AG08395 (cell line): Measurements from ENCODE around the gene HLA-B.
A peak's percentile ranks its signal among the peaks of the same experiment; 100 is the strongest.
"Not testable (repeated sequence)": the region's sequence is repeated elsewhere in the genome, so short reads cannot be mapped to it uniquely, and the experiment has no call there.

Experiments
- DNase-seq: peaks from one replicate; pipeline ENCODE4 v3.0.0; 2012; ENCODE audit warnings: mixed read lengths, low spot score

HLA-B gene

DNA sequence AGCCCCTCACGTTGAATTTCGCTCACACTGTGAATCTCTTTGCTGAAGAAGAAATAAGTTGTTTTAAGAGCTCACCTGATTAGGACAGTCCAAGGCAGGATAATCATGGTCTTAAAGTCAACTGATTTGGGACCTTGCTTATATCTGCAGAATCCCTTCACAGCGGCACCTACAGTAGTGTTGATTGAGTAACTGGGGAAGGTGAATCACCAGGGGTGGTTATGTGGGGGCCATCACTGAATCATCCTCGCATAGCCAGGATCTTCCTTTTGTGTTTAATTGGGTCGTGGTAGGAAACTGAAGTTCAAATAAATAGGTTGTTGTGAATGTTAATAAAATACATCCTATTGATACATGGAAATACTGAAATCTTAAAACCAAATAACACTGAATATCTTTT, 26.2 kb upstream of the HLA-B start:
- peak; percentile 30 for DNase-seq

DNA sequence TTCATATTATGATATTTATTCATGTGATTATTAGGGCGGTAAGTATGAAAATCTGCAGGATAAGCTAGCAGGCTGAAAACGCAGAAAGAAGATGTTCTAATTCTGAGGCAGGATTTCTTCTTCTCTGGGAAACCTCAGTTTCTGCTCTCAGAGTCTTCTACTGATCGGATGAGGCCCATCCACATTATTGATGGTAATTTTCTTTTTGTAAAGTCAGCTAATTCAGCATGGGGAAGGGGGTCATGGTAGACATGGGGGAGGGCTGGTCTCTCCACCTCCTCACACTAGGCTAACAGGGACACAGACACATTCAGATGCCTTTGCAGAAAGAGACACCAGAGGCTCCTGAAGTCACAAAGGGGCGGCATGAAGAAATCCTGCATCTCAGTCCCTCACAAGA, 24.7 kb upstream of the HLA-B start:
- DNase-seq = no peak

DNA sequence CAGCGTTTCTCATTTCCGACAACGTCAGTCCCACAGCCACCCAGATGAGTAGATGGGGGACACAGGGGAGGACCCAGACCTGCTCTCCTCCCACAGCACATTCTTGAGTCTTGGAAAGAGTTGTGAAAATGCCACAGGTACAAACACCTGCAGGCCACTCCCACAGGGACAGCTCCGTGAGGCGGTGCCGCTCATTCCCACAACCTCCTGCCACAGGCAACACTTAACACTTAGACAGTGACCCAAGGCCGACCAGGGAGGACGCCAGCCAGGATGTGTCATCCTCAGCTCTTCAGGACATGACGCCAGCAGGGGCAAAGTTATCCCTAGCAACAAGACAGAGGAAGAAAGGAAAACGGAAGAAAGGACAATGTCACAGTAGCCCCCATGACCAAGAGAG, 22.9 kb upstream of the HLA-B start:
- DNase-seq = no peak

DNA sequence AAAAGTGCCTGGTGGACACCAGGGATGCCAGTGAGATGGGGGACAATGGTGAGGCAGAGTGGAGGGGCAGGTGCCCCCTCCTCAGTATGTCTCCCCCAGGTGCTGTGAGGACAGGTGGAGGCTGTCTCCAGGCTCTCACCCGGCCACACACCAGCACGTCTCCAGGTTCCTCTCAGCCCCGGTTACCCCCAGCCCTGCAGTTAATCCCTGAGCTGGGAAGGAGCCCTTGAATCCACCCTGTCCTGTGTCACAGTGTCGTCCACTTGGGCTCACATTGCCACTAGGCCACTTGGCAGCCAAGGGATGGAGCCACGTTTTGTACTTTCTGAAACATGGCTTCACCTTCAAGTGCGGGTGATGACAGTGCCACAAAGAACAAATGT, 21.7 kb upstream of the HLA-B start:
- no peak for DNase-seq

DNA sequence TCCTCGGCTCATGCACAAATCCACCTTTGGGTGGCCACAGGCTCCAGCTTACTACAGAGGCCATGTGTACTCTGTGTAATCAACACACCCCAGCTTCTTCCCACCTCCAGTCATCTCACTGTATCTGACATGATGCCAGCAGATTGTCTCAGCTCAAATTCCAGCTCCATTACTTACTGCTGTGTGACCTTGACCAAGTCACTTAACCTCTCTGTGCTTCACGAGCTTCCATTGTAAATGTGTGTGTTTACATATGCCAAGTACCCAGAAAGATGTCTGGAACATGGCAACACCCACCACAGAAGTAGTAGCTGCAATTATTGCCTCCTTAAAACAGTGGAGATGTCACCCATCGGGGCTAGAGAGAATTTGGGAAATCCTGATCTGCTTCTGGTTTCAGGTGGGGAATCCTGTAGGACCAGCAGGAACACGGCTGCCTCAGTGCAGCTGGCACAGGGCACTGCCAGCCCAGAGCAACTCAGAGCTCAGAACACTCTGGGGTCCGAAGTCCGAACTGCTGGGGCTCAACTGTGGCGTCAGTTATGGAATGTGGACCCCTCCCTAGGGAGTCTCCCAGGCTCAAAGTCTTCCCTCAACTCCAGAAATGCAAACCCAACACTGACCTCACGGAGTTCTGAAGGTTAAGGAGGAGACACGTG, 21.2 kb upstream of the HLA-B start:
- no peak for DNase-seq

DNA sequence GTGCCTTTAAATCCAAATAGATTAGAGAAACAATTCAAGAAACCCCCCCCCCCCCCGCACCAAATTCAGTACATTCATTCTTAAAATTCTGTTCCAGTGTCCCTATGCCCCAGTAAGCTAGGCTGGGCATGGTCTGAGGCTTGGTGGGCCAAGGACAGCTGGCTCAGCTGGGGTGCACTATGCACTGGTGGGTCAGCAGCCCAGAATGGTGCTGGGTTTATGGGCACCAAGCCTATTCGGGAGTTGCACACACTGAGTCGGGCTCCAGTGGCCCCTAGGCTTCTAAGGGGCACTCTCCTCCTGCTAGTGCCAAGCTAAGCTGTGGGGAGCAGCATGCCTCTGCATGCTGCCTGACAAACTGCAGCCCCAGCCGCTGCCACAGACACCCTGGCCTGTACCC, 20.1 kb upstream of the HLA-B start:
- DNase-seq = no peak

DNA sequence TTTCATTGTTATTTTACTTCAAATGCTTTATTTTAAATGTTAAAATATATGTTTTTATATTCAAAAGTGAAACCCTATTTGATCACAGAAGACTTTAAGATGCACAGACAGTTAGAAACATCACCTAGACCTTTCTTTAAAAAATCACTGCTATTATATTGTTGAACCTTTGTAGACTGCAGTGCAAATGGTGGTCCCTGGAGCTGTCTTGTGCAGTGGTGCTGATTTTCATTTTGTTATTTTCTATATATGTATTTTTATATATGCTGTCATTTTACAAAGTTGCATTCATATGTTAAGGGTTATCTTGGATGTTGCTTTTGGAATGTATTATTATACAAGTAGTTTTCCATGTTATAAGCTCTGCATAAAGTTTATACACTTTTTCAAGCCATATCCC, 18.7 kb upstream of the HLA-B start:
- no peak for DNase-seq

DNA sequence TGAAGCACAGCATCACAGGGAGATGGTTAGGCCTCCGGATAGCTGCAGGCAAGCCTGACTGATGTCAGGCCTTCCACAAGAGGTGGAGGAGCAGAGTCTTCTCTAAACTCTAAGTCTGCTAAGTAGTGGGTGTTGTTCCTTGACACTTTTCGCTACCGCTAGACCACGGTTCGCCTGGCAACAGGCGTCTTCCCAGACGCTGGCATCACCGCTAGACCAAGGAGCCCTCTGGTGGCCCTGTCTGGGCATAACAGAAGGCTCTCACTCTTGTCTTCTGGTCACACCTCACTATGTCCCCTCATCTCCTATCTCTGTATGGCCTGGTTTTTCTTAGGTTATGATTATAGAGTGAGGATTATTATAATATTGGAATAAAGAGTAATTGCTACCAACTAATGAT, 17.1 kb upstream of the HLA-B start:
- not testable (repeated sequence) for DNase-seq

DNA sequence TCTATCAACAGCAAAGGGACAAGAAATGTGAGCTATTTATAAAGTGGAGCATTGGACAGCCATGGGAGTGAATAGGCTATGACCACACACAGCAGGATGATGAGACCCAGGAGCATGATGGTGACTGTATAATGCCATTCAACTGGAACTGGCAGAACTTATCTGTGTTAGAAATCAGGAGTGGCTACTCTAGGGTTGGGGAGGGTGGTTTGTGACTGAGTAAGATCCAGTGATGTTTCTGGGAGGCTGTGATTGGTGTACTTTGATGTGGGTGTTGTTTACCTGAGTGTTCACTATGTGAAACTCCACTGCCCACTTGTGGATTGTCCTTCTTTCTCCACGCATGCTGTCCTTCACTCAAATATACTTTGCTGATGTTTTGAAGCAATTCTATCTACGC, 11.5 kb upstream of the HLA-B start:
- DNase-seq = no peak

DNA sequence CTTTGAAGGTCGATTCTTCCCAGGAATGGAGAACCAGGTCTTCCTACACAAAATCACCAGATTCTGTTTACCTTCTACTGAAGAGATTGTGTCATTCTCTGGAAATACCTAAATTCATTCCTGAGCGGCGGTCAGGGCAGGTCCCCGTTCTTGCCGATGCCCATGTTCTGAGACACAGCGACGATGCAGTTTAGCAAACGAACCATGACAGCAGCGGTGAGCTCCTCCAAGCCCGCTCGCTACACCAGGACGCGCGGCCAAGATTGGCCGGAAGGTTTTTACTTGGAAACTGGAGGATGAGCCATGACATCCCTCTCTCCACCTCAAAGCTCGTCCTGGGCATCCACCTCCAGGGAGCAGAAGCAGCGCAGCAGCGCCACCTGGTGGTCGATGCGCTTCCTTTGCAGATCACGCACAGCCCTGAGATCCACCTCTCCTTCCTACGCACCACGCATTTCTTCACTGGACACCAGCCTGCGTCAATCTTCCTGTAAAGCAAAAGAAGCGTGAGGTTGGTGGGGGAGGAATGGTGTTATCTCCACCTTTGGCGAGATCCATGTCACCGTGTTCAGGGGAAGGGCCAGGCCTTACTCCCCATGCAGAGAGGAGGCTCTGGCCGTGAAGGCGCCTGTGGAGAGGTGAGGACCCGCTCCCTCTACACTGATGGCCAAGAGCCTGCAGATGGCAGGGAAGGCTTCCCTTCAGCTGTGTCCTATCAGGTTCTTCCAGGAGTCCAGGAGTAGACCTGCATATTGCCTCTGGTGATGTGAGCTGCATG, 9.9 kb upstream of the HLA-B start:
- DNase-seq = peak; percentile 88

DNA sequence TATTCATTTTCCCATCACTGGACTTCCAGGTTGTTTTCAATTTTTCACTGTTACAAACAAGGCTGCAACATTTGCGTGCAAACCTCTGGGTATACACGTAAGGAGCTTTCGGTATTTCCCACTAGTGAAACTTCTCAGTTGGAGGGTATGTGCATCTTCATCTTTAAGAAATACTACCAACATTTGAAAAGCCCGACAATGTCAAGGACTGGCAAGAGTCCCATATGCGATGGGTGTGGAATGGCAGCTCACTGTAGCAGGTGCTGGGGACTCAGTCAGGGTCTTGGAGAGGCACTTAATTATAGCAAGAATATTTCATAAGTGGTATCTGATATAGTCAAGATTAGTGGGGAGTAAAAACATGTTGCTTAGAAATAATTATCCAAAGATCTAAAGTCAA, 8.9 kb upstream of the HLA-B start:
- no peak for DNase-seq

DNA sequence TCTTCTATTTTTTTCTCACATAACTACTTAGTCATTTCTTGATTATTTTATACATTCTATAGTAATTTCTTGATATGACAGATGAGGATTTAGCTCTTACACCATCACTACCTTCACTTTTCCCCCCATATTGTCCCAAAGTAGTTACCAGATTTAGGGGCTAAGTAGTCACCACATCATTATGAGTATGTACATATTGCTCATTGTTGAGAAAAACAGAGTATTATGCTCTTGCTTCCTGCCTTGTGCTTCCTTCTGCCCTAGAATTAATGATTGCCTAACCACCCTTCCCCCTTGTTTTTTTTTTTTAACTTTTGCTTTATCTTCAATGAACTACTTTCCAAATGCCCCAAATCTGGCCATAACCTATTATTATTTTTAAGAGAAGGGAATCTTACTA, 6.8 kb upstream of the HLA-B start:
- DNase-seq = no peak

DNA sequence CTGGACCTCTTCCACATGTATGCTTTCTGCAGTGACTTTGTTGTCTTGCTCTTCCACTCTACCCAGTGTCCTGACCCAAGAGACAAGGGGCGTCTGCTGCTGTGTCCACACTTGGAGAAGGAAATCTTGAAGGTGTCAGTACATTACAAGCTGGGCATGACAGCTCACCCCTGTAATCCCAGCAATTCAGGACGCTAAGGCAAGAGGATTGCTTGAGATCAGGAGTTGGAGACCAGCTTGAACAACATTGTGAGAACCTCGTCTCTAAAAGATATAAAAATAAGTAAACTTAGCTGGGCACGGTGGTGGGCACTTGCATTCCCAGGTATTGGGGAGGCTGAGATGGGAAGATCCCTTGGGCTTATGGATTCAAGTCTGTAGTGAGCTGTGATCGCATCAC, 5.8 kb upstream of the HLA-B start:
- DNase-seq = no peak

DNA sequence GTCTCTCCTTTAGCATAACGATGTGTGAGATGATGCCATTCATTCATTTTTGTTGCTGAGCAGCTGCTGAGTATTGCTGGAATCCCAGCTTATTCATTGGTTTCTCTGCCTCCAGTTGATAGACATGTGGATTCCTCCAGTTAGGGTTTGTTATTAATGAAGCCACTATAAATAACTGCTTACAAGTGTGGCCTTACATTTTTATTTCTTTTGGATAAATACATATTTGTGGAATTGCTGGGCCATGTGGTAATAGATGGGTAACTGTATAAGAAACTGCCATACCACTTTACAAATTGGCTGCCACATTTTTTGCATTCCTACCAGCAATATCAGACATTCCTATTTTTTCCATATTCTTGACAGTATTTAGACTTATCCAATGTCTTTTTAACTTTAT, 2.6 kb upstream of the HLA-B start:
- no peak for DNase-seq

DNA sequence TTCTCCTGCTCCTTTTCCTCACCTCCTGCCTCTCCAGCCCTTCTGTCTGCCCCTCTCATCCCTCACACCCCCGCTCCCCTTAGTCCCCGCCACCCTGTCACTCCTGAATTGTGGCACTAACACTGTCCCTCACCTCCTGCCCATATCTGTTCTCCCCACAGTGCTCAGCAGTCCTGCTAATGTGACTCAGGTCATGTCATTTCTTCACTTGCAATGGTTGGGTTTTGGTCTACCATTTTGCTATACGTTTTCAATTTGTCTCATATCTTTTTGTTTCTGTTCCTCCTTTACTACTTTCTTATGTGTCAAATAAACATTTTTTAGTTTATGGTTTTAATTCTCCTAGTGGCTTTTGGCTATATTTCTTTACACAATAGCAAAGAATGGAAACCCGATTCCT, 1.3 kb upstream of the HLA-B start:
- DNase-seq = no peak

DNA sequence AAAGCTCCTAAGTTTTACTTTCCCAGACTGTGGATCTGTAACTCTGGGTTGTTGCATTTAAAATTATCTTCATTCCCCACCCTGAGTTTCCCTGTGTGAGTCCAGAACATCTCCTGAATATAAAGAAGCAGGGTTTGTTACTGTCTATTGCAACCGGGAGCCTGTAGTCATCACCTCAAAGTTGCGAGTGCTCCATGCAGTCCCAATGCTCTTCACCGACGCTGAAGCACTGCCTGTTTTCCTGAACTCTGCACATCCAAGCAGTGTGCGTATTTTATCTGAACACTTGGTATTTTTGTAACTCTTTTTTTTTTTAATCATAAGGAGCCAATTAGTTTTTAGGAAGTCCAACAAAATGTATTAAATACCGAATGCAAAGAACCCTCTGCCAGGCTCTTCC, 907 bp upstream of the HLA-B start:
- no peak for DNase-seq

DNA sequence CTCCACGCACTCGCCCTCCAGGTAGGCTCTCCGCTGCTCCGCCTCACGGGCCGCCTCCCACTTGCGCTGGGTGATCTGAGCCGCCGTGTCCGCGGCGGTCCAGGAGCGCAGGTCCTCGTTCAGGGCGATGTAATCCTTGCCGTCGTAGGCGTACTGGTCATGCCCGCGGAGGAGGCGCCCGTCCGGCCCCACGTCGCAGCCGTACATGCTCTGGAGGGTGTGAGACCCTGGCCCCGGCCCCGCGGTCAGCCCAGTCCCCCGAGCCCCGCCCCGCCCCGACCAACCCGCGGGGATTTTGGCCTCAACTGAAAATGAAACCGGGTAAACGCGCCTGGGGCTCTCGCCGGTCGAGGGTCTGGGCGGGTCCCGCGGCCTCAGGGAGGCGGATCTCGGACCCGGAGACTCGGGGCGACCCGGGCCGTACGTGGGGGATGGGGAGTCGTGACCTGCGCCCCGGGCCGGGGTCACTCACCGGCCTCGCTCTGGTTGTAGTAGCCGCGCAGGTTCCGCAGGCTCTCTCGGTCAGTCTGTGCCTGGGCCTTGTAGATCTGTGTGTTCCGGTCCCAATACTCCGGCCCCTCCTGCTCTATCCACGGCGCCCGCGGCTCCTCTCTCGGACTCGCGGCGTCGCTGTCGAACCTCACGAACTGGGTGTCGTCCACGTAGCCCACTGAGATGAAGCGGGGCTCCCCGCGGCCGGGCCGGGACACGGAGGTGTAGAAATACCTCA, 598 bp downstream of the HLA-B start:
- no peak for DNase-seq

DNA sequence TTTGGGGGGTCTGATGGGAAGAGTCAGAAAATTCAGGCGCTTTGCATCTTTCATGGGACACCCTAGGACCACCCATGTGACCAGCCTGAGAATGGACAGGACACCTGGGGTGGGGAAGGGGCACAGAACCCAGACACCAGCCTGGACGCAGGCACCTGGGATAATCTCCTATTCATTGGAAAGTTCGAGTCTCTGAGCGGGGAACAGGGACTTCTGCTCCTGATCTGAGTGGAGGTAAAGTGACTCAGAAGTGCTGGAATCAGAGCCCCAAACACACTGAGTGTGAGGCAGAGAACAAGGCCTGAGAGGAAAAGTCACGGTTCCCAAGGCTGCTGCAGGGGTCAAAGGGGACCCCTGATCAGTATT, 1.4 kb downstream of the HLA-B start:
- no peak for DNase-seq

DNA sequence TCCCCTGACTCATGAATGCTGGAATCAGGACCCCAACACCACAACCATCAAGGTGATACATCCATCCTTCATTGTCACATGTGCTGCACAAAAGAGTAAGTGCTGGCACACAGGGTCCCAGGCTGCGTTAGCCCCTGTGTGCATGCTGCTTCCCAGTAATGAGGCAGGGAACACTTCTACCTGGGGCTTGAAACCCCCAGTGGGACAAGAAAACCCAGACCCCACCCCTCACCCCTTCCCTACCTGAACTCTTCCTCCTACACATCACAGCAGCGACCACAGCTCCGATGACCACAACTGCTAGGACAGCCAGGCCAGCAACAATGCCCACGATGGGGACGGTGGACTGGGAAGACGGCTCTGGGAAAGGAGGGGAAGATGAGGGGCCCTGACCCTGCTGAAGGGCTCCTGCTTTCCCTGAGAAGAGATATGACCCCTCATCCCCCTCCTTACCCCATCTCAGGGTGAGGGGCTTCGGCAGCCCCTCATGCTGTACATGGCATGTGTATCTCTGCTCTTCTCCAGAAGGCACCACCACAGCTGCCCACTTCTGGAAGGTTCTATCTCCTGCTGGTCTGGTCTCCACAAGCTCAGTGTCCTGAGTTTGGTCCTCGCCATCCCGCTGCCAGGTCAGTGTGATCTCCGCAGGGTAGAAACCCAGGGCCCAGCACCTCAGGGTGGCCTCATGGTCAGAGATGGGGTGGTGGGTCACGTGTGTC, 2.0 kb downstream of the HLA-B start:
- no peak for DNase-seq

DNA sequence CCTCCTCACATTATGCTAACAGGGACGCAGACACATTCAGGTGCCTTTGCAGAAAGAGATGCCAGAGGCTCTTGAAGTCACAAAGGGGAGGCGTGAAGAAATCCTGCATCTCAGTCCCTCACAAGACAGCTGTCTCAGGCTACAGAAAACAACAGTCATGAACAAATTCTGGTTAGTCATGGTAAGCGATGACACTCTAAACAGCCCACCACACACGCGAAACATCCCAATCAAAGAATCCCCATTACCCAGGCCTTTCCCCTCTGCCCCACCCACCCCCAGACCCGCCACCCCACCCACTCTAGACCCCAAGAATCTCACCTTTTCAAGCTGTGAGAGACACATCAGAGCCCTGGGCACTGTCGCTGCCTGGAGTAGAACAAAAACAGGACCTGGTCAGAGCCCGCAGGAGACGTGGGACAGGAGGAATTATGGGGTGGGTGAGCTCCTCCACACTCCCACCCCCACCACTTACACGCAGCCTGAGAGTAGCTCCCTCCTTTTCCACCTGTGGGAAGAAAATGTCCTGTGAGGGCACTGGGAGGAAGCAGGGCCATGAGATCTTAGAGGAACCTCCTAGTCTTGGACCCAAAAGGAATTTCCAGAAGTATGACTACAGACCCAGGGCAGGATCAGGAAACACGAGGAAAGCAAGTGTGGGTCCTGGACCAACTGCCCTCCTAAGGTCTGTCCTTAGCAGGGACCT, 2.7 kb downstream of the HLA-B start:
- no peak for DNase-seq

DNA sequence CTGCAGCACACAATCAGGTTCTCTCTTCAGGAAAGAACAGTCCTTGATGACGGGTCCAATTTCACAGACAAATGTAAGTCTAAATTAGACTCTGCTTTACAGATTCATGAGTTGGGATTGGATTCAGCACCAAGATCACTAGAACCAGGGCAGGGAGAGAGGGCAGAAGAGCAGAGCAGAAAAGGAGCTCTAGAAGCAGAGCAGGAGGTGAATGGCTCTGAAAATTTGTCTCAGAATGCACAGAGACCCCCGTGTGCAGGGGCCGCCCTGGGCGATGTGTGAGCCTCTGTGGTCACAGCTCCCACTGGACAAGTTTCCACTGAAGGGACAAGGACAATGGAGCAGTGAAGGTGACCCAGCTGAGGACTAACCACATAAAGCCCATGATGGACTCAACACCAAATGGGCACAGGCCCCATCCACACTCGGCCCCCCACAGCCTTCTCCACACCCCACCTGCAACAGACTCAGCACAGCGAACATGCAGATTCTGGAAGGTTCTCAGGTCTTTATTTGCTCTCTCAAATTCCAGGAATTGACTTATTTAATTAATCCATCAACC, 3.5 kb downstream of the HLA-B start:
- DNase-seq = no peak
